ENCODE results near the gene MRGPRE. TPM values are rescaled to one million over a fixed set of nuclear protein-coding genes. Genes with fewer than 3 reads are reported as not detected.

MRGPRE gene
- total RNA-seq, 4 donors from 2014 or later = 0.47 TPM; not detected in 3

- Histone ChIP-seq H3K9me3 (no peaks in the 10 kb centered on the region), H3K36me3 (no peaks in the 10 kb centered on the region), H3K27ac (no peak overlapping the region), H3K4me1 (no peaks in the 10 kb centered on the region), H3K27me3 (no peaks in the 10 kb centered on the region), H3K4me3 (no peak overlapping the region)
- DNase-seq (ENCODE audit: low spot score in 2 of 2) = no peak
- TF ChIP-seq CTCF (IDR thresholded peaks at IDR 0.05) = no peak
- TF ChIP-seq EP300 (IDR thresholded peaks at IDR 0.05) = no peak
- TF ChIP-seq POLR2A (IDR thresholded peaks at IDR 0.05) = no peak
- no peak for TF ChIP-seq POLR2AphosphoS5 (IDR thresholded peaks at IDR 0.05)
- WGBS = 90% methylated on average over 11 of the region's 11 CpGs
These were observed 47.4 kb downstream of the MRGPRE start for GRCh38 chr11:3184732-3185347.

- Histone ChIP-seq H3K9me3 (no peaks in the 10 kb centered on the region), H3K27ac (no peak overlapping the region), H3K4me3 (no peak overlapping the region), H3K4me1 (no peaks in the 10 kb centered on the region), H3K27me3 (no peaks in the 10 kb centered on the region), H3K36me3 (no peaks in the 10 kb centered on the region)
- WGBS = 83% methylated on average over 6 of the region's 6 CpGs
- TF ChIP-seq POLR2A (IDR thresholded peaks at IDR 0.05) (no peak), POLR2AphosphoS5 (IDR thresholded peaks at IDR 0.05) (no peak), CTCF (IDR thresholded peaks at IDR 0.05) (no peak), EP300 (IDR thresholded peaks at IDR 0.05) (no peak)
- no peak for DNase-seq (ENCODE audit: low spot score in 2 of 2)
These were observed 48.7 kb downstream of the MRGPRE start for GRCh38 chr11:3183523-3183922.

- Histone ChIP-seq H3K4me3 (no peak overlapping the region), H3K4me1 (no peaks in the 10 kb centered on the region), H3K36me3 (no peaks in the 10 kb centered on the region), H3K27ac (no peak overlapping the region), H3K9me3 (no peaks in the 10 kb centered on the region), H3K27me3 (no peaks in the 10 kb centered on the region)
- WGBS = 80% methylated on average over 1 of the region's 4 CpGs
- TF ChIP-seq POLR2A (IDR thresholded peaks at IDR 0.05) (no peak), CTCF (IDR thresholded peaks at IDR 0.05) (no peak), EP300 (IDR thresholded peaks at IDR 0.05) (no peak)
- no peak for DNase-seq (ENCODE audit: low spot score in 2 of 2)
These were observed 49.8 kb downstream of the MRGPRE start for GRCh38 chr11:3182462-3182852.

GRCh38 chr11:3181725-3182461 lies 50.3 kb downstream of the MRGPRE start:
- no peaks in the 10 kb centered on the region for H3K4me1 ChIP-seq
- TF ChIP-seq EP300 (IDR thresholded peaks at IDR 0.05) = no peak
- TF ChIP-seq CTCF (IDR thresholded peaks at IDR 0.05) = no peak
- TF ChIP-seq POLR2A (IDR thresholded peaks at IDR 0.05) = no peak
- TF ChIP-seq POLR2AphosphoS5 (IDR thresholded peaks at IDR 0.05) = no peak
- H3K27me3 ChIP-seq = no peaks in the 10 kb centered on the region
- H3K27ac ChIP-seq = no peak overlapping the region
- H3K36me3 ChIP-seq = no peaks in the 10 kb centered on the region
- no peaks in the 10 kb centered on the region for H3K9me3 ChIP-seq
- no peak overlapping the region for H3K4me3 ChIP-seq
- DNase-seq (ENCODE audit: low spot score in 2 of 2) = no peak
- 91% methylated on average over 8 of the region's 12 CpGs for WGBS

GRCh38 chr11:3180869-3181268 lies 51.3 kb downstream of the MRGPRE start:
- H3K4me3 ChIP-seq = no peak overlapping the region
- H3K36me3 ChIP-seq = no peaks in the 10 kb centered on the region
- WGBS = 74% methylated on average over 5 of the region's 5 CpGs
- TF ChIP-seq EP300 (IDR thresholded peaks at IDR 0.05) (no peak), POLR2A (IDR thresholded peaks at IDR 0.05) (no peak), CTCF (IDR thresholded peaks at IDR 0.05) (no peak), POLR2AphosphoS5 (IDR thresholded peaks at IDR 0.05) (no peak)
- H3K9me3 ChIP-seq = peaks cover 4% of the 10 kb centered on the region
- no peaks in the 10 kb centered on the region for H3K4me1 ChIP-seq
- no peaks in the 10 kb centered on the region for H3K27me3 ChIP-seq
- peak in 1 of 2 donors; percentile 35 for DNase-seq (ENCODE audit: low spot score in 2 of 2)
- H3K27ac ChIP-seq = no peak overlapping the region

All from suprapubic skin (tissue), 4 donors.